ENCODE measurements around the gene ESAM.

GRCh38 chr11:124798991-124799347 lies 36.9 kb upstream of the ESAM start:
- TF ChIP-seq CTCF (IDR thresholded peaks at IDR 0.05), result no peak
- no peak for TF ChIP-seq POLR2A (IDR thresholded peaks at IDR 0.05)
